Loucy (cell line): ENCODE results near the gene TRIL.

ENCODE experiments used
- H2AFZ ChIP-seq: fragments of 200-600 bp; sonication (generic); 2 replicates; pipeline ENCODE4 v1.6.0; 2016; ENCODE audit warnings: antibody characterized with exemption, mild to moderate bottlenecking, low read length, moderate library complexity
- H3F3A ChIP-seq: fragments of 200-600 bp; 2 replicates; pipeline ENCODE4 v1.6.0; 2016; ENCODE audit warnings: antibody characterized with exemption, low read depth, mild to moderate bottlenecking
- H3K27me3 ChIP-seq: fragments of 200-600 bp; sonication (generic); 2 replicates; pipeline ENCODE4 v1.6.1; 2014; ENCODE audit warnings: low read length, mild to moderate bottlenecking; ENCODE audit not compliant: insufficient read depth, poor library complexity, severe bottlenecking
- H3K36me3 ChIP-seq: fragments of 200-600 bp; sonication (generic); 2 replicates; pipeline ENCODE4 v1.6.1; 2016; ENCODE audit warnings: low read length; ENCODE audit not compliant: insufficient read depth
- H3K4me1 ChIP-seq: fragments of 200-600 bp; sonication (generic); 2 replicates; pipeline ENCODE4 v1.5.1; 2014; ENCODE audit warnings: low read length, mild to moderate bottlenecking; ENCODE audit not compliant: insufficient read depth, poor library complexity, severe bottlenecking
- H3K4me2 ChIP-seq: fragments of 200-600 bp; sonication (generic); 2 replicates; pipeline ENCODE4 v1.6.0; 2014; ENCODE audit warnings: antibody characterized with exemption, low read length, low read depth, mild to moderate bottlenecking; ENCODE audit not compliant: poor library complexity, severe bottlenecking
- H3K4me3 ChIP-seq: fragments of 200-600 bp; sonication (generic); 2 replicates; pipeline ENCODE4 v1.5.1; 2014; ENCODE audit warnings: low read length, mild to moderate bottlenecking, mixed read lengths; ENCODE audit not compliant: poor library complexity, severe bottlenecking
- H3K79me2 ChIP-seq: fragments of 200-600 bp; sonication (generic); 2 replicates; pipeline ENCODE4 v1.6.1; 2014; ENCODE audit warnings: low read length; ENCODE audit not compliant: insufficient read depth
- H3K9ac ChIP-seq: fragments of 200-600 bp; sonication (generic); 2 replicates; pipeline ENCODE4 v1.6.0; 2014; ENCODE audit warnings: mild to moderate bottlenecking, low read depth, low read length, moderate library complexity; ENCODE audit not compliant: poor library complexity, severe bottlenecking
- H3K9me2 ChIP-seq: fragments of 200-600 bp; sonication (generic); replicated peaks from 2 replicates; pipeline ENCODE4 v1.6.1; 2016; ENCODE audit warnings: low read depth, low read length, mixed read lengths
- H3K9me3 ChIP-seq: fragments of 200-600 bp; sonication (generic); 2 replicates; pipeline ENCODE4 v1.6.1; 2014; ENCODE audit warnings: mild to moderate bottlenecking, antibody characterized with exemption, low read length, low read depth; ENCODE audit not compliant: insufficient read depth
- H4K20me1 ChIP-seq: fragments of 200-600 bp; sonication (generic); 2 replicates; pipeline ENCODE4 v1.6.0; 2014; ENCODE audit warnings: antibody characterized with exemption, low read length, mild to moderate bottlenecking; ENCODE audit not compliant: insufficient read depth, poor library complexity, severe bottlenecking
- EZH2phosphoT487 ChIP-seq: fragments of 200-600 bp; IDR thresholded peaks from 2 replicates; pipeline ENCODE4 v1.6.1; 2018; ENCODE audit warnings: antibody characterized with exemption, mild to moderate bottlenecking, moderate library complexity, borderline replicate concordance
- TF ChIP-seq, protein P1 (sequence below): fragments of 200-600 bp; sonication (generic); conservative IDR thresholded peaks from 2 replicates; pipeline ENCODE4 v1.5.1; 2014; ENCODE audit warnings: mild to moderate bottlenecking, antibody characterized with exemption, low read length

Gene TRIL

DNA sequence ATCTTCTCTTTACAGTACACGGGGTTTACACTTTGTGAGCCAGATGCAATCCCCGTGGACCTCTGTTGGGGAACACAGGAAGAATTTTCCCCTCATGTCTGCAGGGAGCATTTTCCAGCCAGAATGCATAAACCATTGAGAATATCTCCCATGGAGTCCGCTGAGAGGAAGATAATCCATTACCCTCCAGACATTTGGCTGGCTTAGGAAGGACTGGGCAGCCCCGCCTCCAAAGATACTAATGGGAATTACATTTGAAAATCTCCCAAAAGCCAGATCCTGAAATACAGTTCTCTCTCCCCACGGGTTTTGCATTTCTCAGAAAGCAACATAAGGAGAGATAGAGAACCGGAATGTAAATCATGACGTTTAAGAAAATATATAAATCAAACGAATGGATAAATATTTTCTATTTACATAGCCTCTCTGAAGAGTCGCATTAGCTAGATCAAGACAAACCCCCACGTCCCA lies 53.5 kb downstream of the TRIL start:
- no peak for TF ChIP-seq EZH2phosphoT487
- TF ChIP-seq, protein P1, sequence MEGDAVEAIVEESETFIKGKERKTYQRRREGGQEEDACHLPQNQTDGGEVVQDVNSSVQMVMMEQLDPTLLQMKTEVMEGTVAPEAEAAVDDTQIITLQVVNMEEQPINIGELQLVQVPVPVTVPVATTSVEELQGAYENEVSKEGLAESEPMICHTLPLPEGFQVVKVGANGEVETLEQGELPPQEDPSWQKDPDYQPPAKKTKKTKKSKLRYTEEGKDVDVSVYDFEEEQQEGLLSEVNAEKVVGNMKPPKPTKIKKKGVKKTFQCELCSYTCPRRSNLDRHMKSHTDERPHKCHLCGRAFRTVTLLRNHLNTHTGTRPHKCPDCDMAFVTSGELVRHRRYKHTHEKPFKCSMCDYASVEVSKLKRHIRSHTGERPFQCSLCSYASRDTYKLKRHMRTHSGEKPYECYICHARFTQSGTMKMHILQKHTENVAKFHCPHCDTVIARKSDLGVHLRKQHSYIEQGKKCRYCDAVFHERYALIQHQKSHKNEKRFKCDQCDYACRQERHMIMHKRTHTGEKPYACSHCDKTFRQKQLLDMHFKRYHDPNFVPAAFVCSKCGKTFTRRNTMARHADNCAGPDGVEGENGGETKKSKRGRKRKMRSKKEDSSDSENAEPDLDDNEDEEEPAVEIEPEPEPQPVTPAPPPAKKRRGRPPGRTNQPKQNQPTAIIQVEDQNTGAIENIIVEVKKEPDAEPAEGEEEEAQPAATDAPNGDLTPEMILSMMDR = no peak
- no peak overlapping the region for H3K4me3 ChIP-seq
- no peaks in the 10 kb centered on the region for H3K36me3 ChIP-seq
- H3K4me1 ChIP-seq = no peaks in the 10 kb centered on the region
- no peak overlapping the region for H3K4me2 ChIP-seq
- no peaks in the 10 kb centered on the region for H4K20me1 ChIP-seq
- H3K9me2 ChIP-seq = 0 out of 2 replicates have a peak, but pooled peaks cover 5% of the 10 kb centered on the region
- no peaks in the 10 kb centered on the region for H3K27me3 ChIP-seq
- H2AFZ ChIP-seq = 0 out of 2 replicates have a peak overlapping the region, but pooled peaks have one; percentile 1
- no peaks in the 10 kb centered on the region for H3K79me2 ChIP-seq
- no peak overlapping the region for H3K9ac ChIP-seq
- no peaks in the 10 kb centered on the region for H3K9me3 ChIP-seq
- no peaks in the 10 kb centered on the region for H3F3A ChIP-seq

DNA sequence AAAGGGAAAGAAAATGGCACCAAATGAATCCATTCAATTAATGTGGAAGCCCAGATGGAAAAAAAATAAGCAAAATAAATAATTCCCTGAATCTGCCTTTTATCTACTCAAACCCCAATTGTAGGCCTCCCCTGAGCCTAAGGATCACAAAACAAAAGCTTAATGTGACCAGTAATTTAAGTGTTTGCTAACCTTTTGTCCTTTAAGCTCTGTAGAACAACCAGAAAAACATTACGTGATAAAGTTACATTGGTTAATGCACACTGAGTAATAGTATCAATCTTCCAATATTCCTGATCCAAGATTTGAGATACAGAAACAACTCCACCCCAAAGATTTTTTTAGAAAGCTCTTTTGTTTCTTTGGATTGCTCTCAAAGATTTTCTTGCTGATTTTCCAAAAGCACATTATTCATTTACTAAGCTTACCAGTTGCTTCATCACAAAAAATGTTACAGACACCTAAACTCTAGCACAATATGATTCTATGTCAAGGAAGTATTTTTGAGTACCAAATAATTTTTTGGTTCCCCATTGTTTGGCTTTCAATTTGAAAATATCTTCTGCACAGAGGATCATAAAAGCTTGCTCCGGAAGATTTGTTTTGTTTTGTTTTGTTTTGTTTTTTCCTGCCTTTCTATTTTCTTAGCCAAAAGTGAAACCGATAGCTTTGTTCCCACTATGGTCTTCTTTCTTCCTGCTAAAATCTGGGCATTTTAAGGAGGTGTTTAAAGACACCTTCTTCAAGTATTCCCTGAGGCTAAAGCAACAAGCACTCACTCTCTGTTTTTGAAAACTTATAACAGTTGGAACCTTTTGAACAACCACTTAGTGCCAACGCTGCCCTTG lies 54.2 kb downstream of the TRIL start:
- no peaks in the 10 kb centered on the region for H3K27me3 ChIP-seq
- no peaks in the 10 kb centered on the region for H4K20me1 ChIP-seq
- H3K79me2 ChIP-seq = no peaks in the 10 kb centered on the region
- no peaks in the 10 kb centered on the region for H3K9me3 ChIP-seq
- H3F3A ChIP-seq = no peaks in the 10 kb centered on the region
- H3K36me3 ChIP-seq = no peaks in the 10 kb centered on the region
- H3K4me1 ChIP-seq = no peaks in the 10 kb centered on the region
- H2AFZ ChIP-seq = 0 out of 2 replicates have a peak overlapping the region, but pooled peaks have one; percentile 1
- no peak for TF ChIP-seq EZH2phosphoT487
- TF ChIP-seq, protein P1 = no peak
- H3K4me3 ChIP-seq = no peak overlapping the region
- H3K4me2 ChIP-seq = no peak overlapping the region
- H3K9ac ChIP-seq = no peak overlapping the region
- 0 out of 2 replicates have a peak, but pooled peaks cover 5% of the 10 kb centered on the region for H3K9me2 ChIP-seq
